ENCODE data around the gene OR51B6.

DNA sequence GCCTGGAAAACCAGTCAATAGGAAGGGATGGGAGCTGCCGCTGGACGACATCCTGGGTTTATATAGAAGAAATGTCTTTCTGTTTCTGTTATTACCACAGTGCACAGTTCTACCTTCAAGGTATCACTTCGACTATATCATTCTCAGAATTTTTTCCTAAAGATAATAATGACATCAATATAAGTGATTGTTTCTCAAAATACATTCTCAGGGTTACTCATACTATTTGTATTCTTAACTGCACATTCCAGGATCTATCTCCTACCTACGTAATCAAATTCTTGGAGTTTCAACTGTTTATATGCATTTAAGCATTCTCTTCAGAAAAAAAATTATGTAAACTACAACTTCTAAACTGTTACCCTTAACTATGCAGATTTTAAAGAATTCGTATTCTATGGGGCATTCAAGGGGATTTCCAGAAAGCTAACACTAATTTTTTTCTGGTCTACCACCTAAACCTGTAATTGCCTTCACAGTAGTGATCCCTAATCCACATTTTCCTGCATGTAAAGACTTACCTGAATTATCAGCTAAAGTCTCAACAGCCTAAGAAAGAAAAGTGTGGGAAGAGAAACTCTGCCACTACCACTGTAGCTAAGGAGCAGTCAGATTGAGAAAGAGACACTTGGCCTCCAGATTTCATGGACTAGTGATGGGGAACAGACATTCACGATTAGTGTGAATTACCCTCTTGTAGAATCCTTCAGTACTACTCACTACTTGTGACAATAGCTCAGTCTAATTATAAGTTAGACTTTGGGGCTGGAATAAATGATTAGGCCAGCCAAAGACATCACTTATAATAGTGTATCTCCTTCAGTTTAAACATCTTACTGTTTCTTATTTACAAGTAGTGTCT is 7.6 kb upstream of the OR51B6 start, which contains the start of gene OR51B5:
- TF ChIP-seq, protein P1, sequence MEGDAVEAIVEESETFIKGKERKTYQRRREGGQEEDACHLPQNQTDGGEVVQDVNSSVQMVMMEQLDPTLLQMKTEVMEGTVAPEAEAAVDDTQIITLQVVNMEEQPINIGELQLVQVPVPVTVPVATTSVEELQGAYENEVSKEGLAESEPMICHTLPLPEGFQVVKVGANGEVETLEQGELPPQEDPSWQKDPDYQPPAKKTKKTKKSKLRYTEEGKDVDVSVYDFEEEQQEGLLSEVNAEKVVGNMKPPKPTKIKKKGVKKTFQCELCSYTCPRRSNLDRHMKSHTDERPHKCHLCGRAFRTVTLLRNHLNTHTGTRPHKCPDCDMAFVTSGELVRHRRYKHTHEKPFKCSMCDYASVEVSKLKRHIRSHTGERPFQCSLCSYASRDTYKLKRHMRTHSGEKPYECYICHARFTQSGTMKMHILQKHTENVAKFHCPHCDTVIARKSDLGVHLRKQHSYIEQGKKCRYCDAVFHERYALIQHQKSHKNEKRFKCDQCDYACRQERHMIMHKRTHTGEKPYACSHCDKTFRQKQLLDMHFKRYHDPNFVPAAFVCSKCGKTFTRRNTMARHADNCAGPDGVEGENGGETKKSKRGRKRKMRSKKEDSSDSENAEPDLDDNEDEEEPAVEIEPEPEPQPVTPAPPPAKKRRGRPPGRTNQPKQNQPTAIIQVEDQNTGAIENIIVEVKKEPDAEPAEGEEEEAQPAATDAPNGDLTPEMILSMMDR (IDR thresholded peaks at IDR 0.05): no peak
- TF ChIP-seq POLR2A (IDR thresholded peaks at IDR 0.05): no peak
